ENCODE results near the gene NEUROD1.

Gene NEUROD1

DNA sequence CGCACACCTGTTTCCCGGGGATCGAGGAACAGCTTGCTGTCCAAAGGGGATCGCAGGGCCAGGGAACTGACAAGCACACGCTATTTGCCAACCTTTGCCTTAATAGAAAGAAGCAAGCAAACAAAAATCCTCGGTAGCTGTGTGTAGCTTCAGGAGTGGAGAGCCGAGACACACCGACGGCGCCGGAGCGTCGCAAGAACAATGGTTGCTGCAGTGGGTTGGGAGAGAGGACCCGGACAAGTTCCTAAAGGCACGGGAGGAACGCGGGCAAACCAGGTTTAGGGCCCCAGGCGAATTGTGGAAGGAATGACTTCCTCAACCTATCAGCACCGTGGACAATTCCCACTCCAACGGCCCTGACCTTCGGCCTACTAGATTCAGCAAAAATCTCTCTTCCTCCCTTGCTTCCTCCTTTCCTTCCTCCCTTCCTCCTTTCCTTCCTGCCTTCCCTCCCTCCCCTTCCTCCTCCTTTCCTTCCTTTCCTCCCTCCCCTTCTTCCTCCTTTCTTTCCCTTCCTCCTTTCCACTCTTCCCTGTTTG lies 4.9 kb upstream of the NEUROD1 start:
- no peaks in the 10 kb centered on the region for H3K4me1 ChIP-seq (ENCODE audit: low read depth, poor library complexity, severe bottlenecking)
- no peak overlapping the region for H3K9ac ChIP-seq
- H3K27ac ChIP-seq = no peak overlapping the region
- no peaks in the 10 kb centered on the region for H3K36me3 ChIP-seq (ENCODE audit: insufficient read depth)
- H3K4me3 ChIP-seq (IDR thresholded peaks at IDR 0.05; ENCODE audit: insufficient read depth, low read depth, low read length) = no peak overlapping the region
- H3K79me2 ChIP-seq (ENCODE audit: insufficient read depth, low read depth) = no peaks in the 10 kb centered on the region
- TF ChIP-seq, protein P1, sequence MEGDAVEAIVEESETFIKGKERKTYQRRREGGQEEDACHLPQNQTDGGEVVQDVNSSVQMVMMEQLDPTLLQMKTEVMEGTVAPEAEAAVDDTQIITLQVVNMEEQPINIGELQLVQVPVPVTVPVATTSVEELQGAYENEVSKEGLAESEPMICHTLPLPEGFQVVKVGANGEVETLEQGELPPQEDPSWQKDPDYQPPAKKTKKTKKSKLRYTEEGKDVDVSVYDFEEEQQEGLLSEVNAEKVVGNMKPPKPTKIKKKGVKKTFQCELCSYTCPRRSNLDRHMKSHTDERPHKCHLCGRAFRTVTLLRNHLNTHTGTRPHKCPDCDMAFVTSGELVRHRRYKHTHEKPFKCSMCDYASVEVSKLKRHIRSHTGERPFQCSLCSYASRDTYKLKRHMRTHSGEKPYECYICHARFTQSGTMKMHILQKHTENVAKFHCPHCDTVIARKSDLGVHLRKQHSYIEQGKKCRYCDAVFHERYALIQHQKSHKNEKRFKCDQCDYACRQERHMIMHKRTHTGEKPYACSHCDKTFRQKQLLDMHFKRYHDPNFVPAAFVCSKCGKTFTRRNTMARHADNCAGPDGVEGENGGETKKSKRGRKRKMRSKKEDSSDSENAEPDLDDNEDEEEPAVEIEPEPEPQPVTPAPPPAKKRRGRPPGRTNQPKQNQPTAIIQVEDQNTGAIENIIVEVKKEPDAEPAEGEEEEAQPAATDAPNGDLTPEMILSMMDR (conservative IDR thresholded peaks at IDR 0.05; ENCODE audit: low read depth, low read length) = no peak
- H3K4me2 ChIP-seq = no peak overlapping the region
- no peaks in the 10 kb centered on the region for H3K27me3 ChIP-seq (ENCODE audit: insufficient read depth, low read depth)
- no peak overlapping the region for H2AFZ ChIP-seq (ENCODE audit: low read depth)
- H4K20me1 ChIP-seq (ENCODE audit: insufficient read depth) = no peaks in the 10 kb centered on the region

GRCh38 chr2:181684454-181685149 lies 4.3 kb upstream of the NEUROD1 start:
- Histone ChIP-seq H3K4me3 (IDR thresholded peaks at IDR 0.05; ENCODE audit: insufficient read depth, low read depth, low read length) (no peak overlapping the region), H3K9ac (no peak overlapping the region), H3K27ac (no peak overlapping the region), H4K20me1 (ENCODE audit: insufficient read depth) (no peaks in the 10 kb centered on the region), H3K79me2 (ENCODE audit: insufficient read depth, low read depth) (no peaks in the 10 kb centered on the region), H3K27me3 (ENCODE audit: insufficient read depth, low read depth) (no peaks in the 10 kb centered on the region), H3K36me3 (ENCODE audit: insufficient read depth) (no peaks in the 10 kb centered on the region), H2AFZ (ENCODE audit: low read depth) (no peak overlapping the region), H3K4me1 (ENCODE audit: low read depth, poor library complexity, severe bottlenecking) (no peaks in the 10 kb centered on the region), H3K4me2 (no peak overlapping the region)
- TF ChIP-seq, protein P1 (conservative IDR thresholded peaks at IDR 0.05; ENCODE audit: low read depth, low read length) = no peak

- Histone ChIP-seq H3K4me3 (IDR thresholded peaks at IDR 0.05; ENCODE audit: insufficient read depth, low read depth, low read length) (no peak overlapping the region), H4K20me1 (ENCODE audit: insufficient read depth) (no peaks in the 10 kb centered on the region), H3K79me2 (ENCODE audit: insufficient read depth, low read depth) (no peaks in the 10 kb centered on the region), H2AFZ (ENCODE audit: low read depth) (no peak overlapping the region), H3K9ac (no peak overlapping the region), H3K27ac (no peak overlapping the region), H3K36me3 (ENCODE audit: insufficient read depth) (no peaks in the 10 kb centered on the region), H3K4me1 (ENCODE audit: low read depth, poor library complexity, severe bottlenecking) (no peaks in the 10 kb centered on the region), H3K4me2 (no peak overlapping the region), H3K27me3 (ENCODE audit: insufficient read depth, low read depth) (no peaks in the 10 kb centered on the region)
- TF ChIP-seq, protein P1 (conservative IDR thresholded peaks at IDR 0.05; ENCODE audit: low read depth, low read length) = no peak
Observed at GRCh38 chr2:181683518-181684453, 3.5 kb upstream of the NEUROD1 start.

GRCh38 chr2:181682795-181683517 lies 2.6 kb upstream of the NEUROD1 start:
- Histone ChIP-seq H3K4me2 (no peak overlapping the region), H3K4me1 (ENCODE audit: low read depth, poor library complexity, severe bottlenecking) (no peaks in the 10 kb centered on the region), H3K27ac (no peak overlapping the region), H3K27me3 (ENCODE audit: insufficient read depth, low read depth) (no peaks in the 10 kb centered on the region), H3K79me2 (ENCODE audit: insufficient read depth, low read depth) (no peaks in the 10 kb centered on the region), H3K36me3 (ENCODE audit: insufficient read depth) (no peaks in the 10 kb centered on the region), H3K9ac (no peak overlapping the region), H4K20me1 (ENCODE audit: insufficient read depth) (no peaks in the 10 kb centered on the region), H3K4me3 (IDR thresholded peaks at IDR 0.05; ENCODE audit: insufficient read depth, low read depth, low read length) (no peak overlapping the region), H2AFZ (ENCODE audit: low read depth) (no peak overlapping the region)
- TF ChIP-seq, protein P1 (conservative IDR thresholded peaks at IDR 0.05; ENCODE audit: low read depth, low read length) = no peak
